SU-DHL-6 (cell line): ENCODE data around the gene GPATCH4.

ENCODE experiments used
- H2AFZ ChIP-seq: fragments of 200-600 bp; sonication (generic); 2 replicates; pipeline ENCODE4 v1.6.1; 2014; ENCODE audit warnings: low read depth, mild to moderate bottlenecking, moderate library complexity, mixed read lengths, antibody characterized with exemption, low read length; ENCODE audit not compliant: severe bottlenecking
- H3F3A ChIP-seq: fragments of 200-600 bp; shearing (Covaris generic); 2 replicates; pipeline ENCODE4 v1.6.0; 2016; ENCODE audit warnings: antibody characterized with exemption, mild to moderate bottlenecking; ENCODE audit not compliant: insufficient read depth
- H3K27ac ChIP-seq: fragments of 200-600 bp; sonication (generic); 2 replicates; pipeline ENCODE4 v1.5.1; 2016; ENCODE audit warnings: low read depth, mild to moderate bottlenecking, low read length, moderate library complexity, mixed read lengths
- H3K27me3 ChIP-seq: fragments of 200-600 bp; sonication (generic), shearing (Covaris generic); 2 replicates; pipeline ENCODE4 v1.6.0; 2014; ENCODE audit warnings: mild to moderate bottlenecking, low read length
- H3K36me3 ChIP-seq: fragments of 200-600 bp; sonication (generic); 2 replicates; pipeline ENCODE4 v1.6.1; 2014; ENCODE audit warnings: mild to moderate bottlenecking, low read length, mixed read lengths
- H3K4me2 ChIP-seq: fragments of 300-600, 200-600 bp; shearing (Covaris generic), sonication (generic); 2 replicates; pipeline ENCODE4 v1.6.0; 2014; ENCODE audit warnings: low read length, low read depth, mild to moderate bottlenecking; ENCODE audit not compliant: poor library complexity, severe bottlenecking
- H3K4me3 ChIP-seq: fragments of 200-600 bp; sonication (generic); 2 replicates; pipeline ENCODE4 v1.5.1; 2014; ENCODE audit warnings: antibody characterized with exemption, low read length, mild to moderate bottlenecking, mixed read lengths; ENCODE audit not compliant: insufficient read depth, poor library complexity, severe bottlenecking
- H3K79me2 ChIP-seq: fragments of 200-600 bp; sonication (generic); 2 replicates; pipeline ENCODE4 v1.6.1; 2014; ENCODE audit warnings: mild to moderate bottlenecking, low read length, moderate library complexity; ENCODE audit not compliant: insufficient read depth
- H3K9ac ChIP-seq: fragments of 200-600 bp; sonication (generic); 2 replicates; pipeline ENCODE4 v1.7.0; 2014; ENCODE audit warnings: mild to moderate bottlenecking, low read length
- H3K9me2 ChIP-seq: fragments of 200-600 bp; sonication (generic); replicated peaks from 2 replicates; pipeline ENCODE4 v1.6.1; 2014; ENCODE audit warnings: low read length; ENCODE audit not compliant: insufficient read depth
- H3K9me3 ChIP-seq: fragments of 200-600 bp; sonication (generic); 2 replicates; pipeline ENCODE4 v1.6.1; 2014; ENCODE audit warnings: low read length, mixed read lengths; ENCODE audit not compliant: insufficient read depth
- H4K20me1 ChIP-seq: fragments of 200-600 bp; sonication (generic); 2 replicates; pipeline ENCODE4 v1.6.1; 2014; ENCODE audit warnings: low read depth, mild to moderate bottlenecking, antibody characterized with exemption, low read length, moderate library complexity, mixed read lengths
- CTCF ChIP-seq: fragments of 200-600 bp; sonication (generic); IDR thresholded peaks from one replicate; pipeline ENCODE4 v1.5.1; 2017; ENCODE audit warnings: antibody characterized with exemption, mild to moderate bottlenecking, low read length, moderate library complexity; ENCODE audit not compliant: insufficient read depth, poor library complexity, severe bottlenecking
- EZH2phosphoT487 ChIP-seq: fragments of 200-600 bp; sonication (generic), shearing (Covaris generic); conservative IDR thresholded peaks from 2 replicates; pipeline ENCODE4 v1.6.1; 2018; ENCODE audit warnings: mild to moderate bottlenecking, antibody characterized with exemption, low read length, moderate library complexity, mixed read lengths

Gene GPATCH4

GRCh38 chr1:156551869-156552268, 49.4 kb downstream of the GPATCH4 start:
- no peaks in the 10 kb centered on the region for H3F3A ChIP-seq
- H3K4me2 ChIP-seq: no peak overlapping the region
- no peak overlapping the region for H3K9ac ChIP-seq
- no peaks in the 10 kb centered on the region for H3K27me3 ChIP-seq
- H3K79me2 ChIP-seq: no peaks in the 10 kb centered on the region
- H3K4me3 ChIP-seq: no peak overlapping the region
- H3K9me3 ChIP-seq: no peaks in the 10 kb centered on the region
- no peaks in the 10 kb centered on the region for H3K9me2 ChIP-seq
- TF ChIP-seq EZH2phosphoT487 (no peak), CTCF (no peak)
- no peaks in the 10 kb centered on the region for H4K20me1 ChIP-seq
- no peaks in the 10 kb centered on the region for H3K36me3 ChIP-seq
- H2AFZ ChIP-seq: no peak overlapping the region
- H3K27ac ChIP-seq: no peak overlapping the region

DNA sequence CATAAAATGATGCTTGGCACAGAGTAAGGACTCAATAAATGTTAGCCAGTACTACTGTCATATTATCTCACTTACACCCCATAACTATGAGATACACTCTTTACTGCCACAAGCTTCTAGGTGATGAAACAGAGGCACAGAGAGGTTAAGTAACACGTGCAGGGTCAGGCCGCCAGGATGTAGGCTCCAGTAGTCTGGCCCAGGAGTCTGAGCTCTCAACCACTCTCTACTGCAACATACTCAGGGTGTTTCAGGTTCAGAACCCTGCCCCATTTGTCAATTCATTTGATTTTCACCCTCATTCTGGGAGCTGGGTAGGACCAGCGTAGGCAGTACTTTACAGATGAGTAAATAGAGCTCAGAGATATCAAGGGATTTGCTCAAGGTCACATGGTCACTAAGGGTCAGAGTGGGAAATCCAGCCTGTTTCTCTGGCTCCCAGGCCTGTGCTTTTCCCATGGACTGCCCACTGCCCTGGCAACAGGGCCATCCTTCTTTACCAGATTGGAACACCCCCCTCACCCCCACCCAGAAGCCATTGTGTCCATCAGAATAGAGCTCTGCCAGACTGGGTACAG, 50.1 kb downstream of the GPATCH4 start:
- no peaks in the 10 kb centered on the region for H4K20me1 ChIP-seq
- TF ChIP-seq CTCF (no peak), EZH2phosphoT487 (no peak)
- H3K4me2 ChIP-seq: no peak overlapping the region
- H2AFZ ChIP-seq: no peak overlapping the region
- no peaks in the 10 kb centered on the region for H3K27me3 ChIP-seq
- H3K9ac ChIP-seq: no peak overlapping the region
- H3K27ac ChIP-seq: no peak overlapping the region
- no peak overlapping the region for H3K4me3 ChIP-seq
- H3K9me2 ChIP-seq: no peaks in the 10 kb centered on the region
- H3K79me2 ChIP-seq: no peaks in the 10 kb centered on the region
- no peaks in the 10 kb centered on the region for H3F3A ChIP-seq
- H3K9me3 ChIP-seq: no peaks in the 10 kb centered on the region
- H3K36me3 ChIP-seq: no peaks in the 10 kb centered on the region

DNA sequence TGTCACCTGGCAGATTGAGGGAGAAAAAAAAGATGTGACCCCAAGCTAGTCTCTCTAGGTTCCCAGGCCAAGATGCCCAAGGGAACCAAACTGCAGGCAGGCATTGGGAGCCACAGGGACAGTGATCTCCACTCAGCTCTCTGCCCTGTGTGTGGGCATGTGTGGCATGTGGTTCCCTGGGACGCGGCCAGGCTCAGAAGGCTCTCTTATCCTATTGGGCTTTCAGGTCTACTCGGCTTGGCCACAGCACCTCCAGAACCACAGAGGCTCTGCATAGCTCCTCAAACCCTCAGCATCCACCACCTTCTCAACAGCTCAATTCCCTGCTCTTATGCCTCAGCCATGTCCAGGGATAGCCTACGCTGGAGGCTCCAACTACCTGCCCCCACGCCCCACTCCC, 50.9 kb downstream of the GPATCH4 start:
- Histone ChIP-seq H3K27ac (no peak overlapping the region), H3K4me3 (no peak overlapping the region), H3K9me3 (no peaks in the 10 kb centered on the region), H3K4me2 (no peak overlapping the region), H3K9ac (no peak overlapping the region), H3F3A (no peaks in the 10 kb centered on the region), H3K9me2 (no peaks in the 10 kb centered on the region), H3K27me3 (no peaks in the 10 kb centered on the region), H3K79me2 (no peaks in the 10 kb centered on the region), H2AFZ (no peak overlapping the region), H3K36me3 (no peaks in the 10 kb centered on the region), H4K20me1 (no peaks in the 10 kb centered on the region)
- no peak for TF ChIP-seq CTCF
- TF ChIP-seq EZH2phosphoT487: no peak
